ENCODE data around the gene RIBC2. TPM values are rescaled to one million over a fixed set of nuclear protein-coding genes. Genes with fewer than 3 reads are reported as not detected.
"Not testable (repeated sequence)": the region's sequence is repeated elsewhere in the genome, so short reads cannot be mapped to it uniquely, and the experiment has no call there.

Gene RIBC2
- total and polyA plus RNA-seq, 10 of the 15 experiments (the other 5 are each of a cell fraction or from before 2014, with no cell fraction given), result 0.10 TPM; not detected in 9

- in situ Hi-C loops (cut with MboI) (no loop called here), intact Hi-C loops (cut with micrococcal nuclease; ENCODE audit: unreplicated experiment) (no loop called here)
- Histone ChIP-seq H4K20me1 (ENCODE audit: control insufficient read depth, insufficient read depth) (no peaks in the 10 kb centered on the region), H3K4me1 (ENCODE audit: control insufficient read depth, insufficient read depth, low read length) (no peaks in the 10 kb centered on the region), H2AFZ (ENCODE audit: control insufficient read depth, low read depth, low read length) (no peak overlapping the region), H3K27me3 (replicated peaks in 1 of 2; ENCODE audit: control insufficient read depth in 2 of 2, insufficient read depth in 2 of 2, low read length in 1 of 2) (no peaks in the 10 kb centered on the region), H3K9ac (ENCODE audit: control insufficient read depth, insufficient read depth, low read length) (no peak overlapping the region), H3K9me3 (replicated peaks; ENCODE audit: control insufficient read depth, insufficient read depth, low read length) (peaks cover 2% of the 10 kb centered on the region; the same call in 1 of the 3 replicates), H3K79me2 (ENCODE audit: control insufficient read depth, insufficient read depth, low read length) (no peaks in the 10 kb centered on the region), H3K4me2 (ENCODE audit: control insufficient read depth, insufficient read depth) (no peak overlapping the region), H3K27ac (ENCODE audit: control insufficient read depth, insufficient read depth) (no peak overlapping the region), H3K36me3 (ENCODE audit: control insufficient read depth in 2 of 2, insufficient read depth in 2 of 2, low read length in 1 of 2) (no peaks in the 10 kb centered on the region), H3K4me3 (no peak overlapping the region)
- whole genome bisulfite sequencing (ENCODE audit: insufficient coverage, insufficient replicate concordance, low lambda C conversion rate, missing lambda C conversion rate), result 60% methylated on average over 3 of the region's 3 CpGs
- TF ChIP-seq CEBPZ (IDR thresholded peaks at IDR 0.05; ENCODE audit: low read depth, low read length), result no peak
- TF ChIP-seq NFIC (IDR thresholded peaks at IDR 0.05; ENCODE audit: low read depth, low read length), result no peak
- TF ChIP-seq SRF (IDR thresholded peaks at IDR 0.05; ENCODE audit: low read depth in 2 of 2, low read length in 2 of 2), result no peak
- TF ChIP-seq IRF5 (IDR thresholded peaks at IDR 0.05; ENCODE audit: borderline replicate concordance), result no peak
- no peak for TF ChIP-seq KLF5 (IDR thresholded peaks at IDR 0.05; ENCODE audit: partially characterized antibody)
- TF ChIP-seq POLR2AphosphoS5 (IDR thresholded peaks at IDR 0.05; ENCODE audit: low read length), result no peak
- DNase-seq (ENCODE audit: low read depth, low spot score) (no peak), FAIRE-seq (no peak), ATAC-seq (no peak)
- ChIA-PET RAD21 (ENCODE audit: unreplicated experiment) (no interaction called here), CTCF (no interaction called here), SMC1A (ENCODE audit: uncharacterized antibody, unreplicated experiment) (no interaction called here), POLR2A (no interaction called here)
- BruUV-seq (replicated peaks), result no TSS peak
These were observed 46.8 kb upstream of the RIBC2 start for GRCh38 chr22:45366713-45367112.

- H3K4me3 ChIP-seq; FAIRE-seq; H3K9ac ChIP-seq (ENCODE audit: control insufficient read depth, insufficient read depth, low read length); BruUV-seq (replicated peaks); H3K27ac ChIP-seq (ENCODE audit: control insufficient read depth, insufficient read depth); H3K36me3 ChIP-seq (ENCODE audit: control insufficient read depth in 2 of 2, insufficient read depth in 2 of 2, low read length in 1 of 2); H3K9me3 ChIP-seq (replicated peaks; ENCODE audit: control insufficient read depth, insufficient read depth, low read length); H4K20me1 ChIP-seq (ENCODE audit: control insufficient read depth, insufficient read depth); ATAC-seq; H2AFZ ChIP-seq (ENCODE audit: control insufficient read depth, low read depth, low read length); H3K4me1 ChIP-seq (ENCODE audit: control insufficient read depth, insufficient read depth, low read length); H3K79me2 ChIP-seq (ENCODE audit: control insufficient read depth, insufficient read depth, low read length); H3K27me3 ChIP-seq (replicated peaks in 1 of 2; ENCODE audit: control insufficient read depth in 2 of 2, insufficient read depth in 2 of 2, low read length in 1 of 2); RAD21 ChIA-PET (ENCODE audit: unreplicated experiment); in situ Hi-C loops (cut with MboI); DNase-seq (ENCODE audit: low read depth, low spot score); H3K4me2 ChIP-seq (ENCODE audit: control insufficient read depth, insufficient read depth); POLR2A ChIA-PET; intact Hi-C loops (cut with micrococcal nuclease; ENCODE audit: unreplicated experiment): not testable (repeated sequence)
- ChIA-PET CTCF (interaction anchor here (0.6 to 0.9 kb wide), 2 partner anchors 28 to 165 kb away, joined by 3 read pairs; no protein-coding TSS in a partner anchor), SMC1A (ENCODE audit: uncharacterized antibody, unreplicated experiment) (interaction anchor here (1.3 kb wide), 1 partner anchor 21 kb away, joined by 3 read pairs; no protein-coding TSS in a partner anchor)
- 58% methylated on average over 3 of the region's 3 CpGs for WGBS (ENCODE audit: insufficient coverage, insufficient replicate concordance, low lambda C conversion rate, missing lambda C conversion rate)
These were observed 39.9 kb upstream of the RIBC2 start for GRCh38 chr22:45373592-45373991.
